ENCODE measurements around the gene JUP.

GRCh38 chr17:41741709-41742108, 44.8 kb downstream of the JUP start:
- TF ChIP-seq POLR2AphosphoS5 (IDR thresholded peaks at IDR 0.05): no peak
- TF ChIP-seq, protein P1, sequence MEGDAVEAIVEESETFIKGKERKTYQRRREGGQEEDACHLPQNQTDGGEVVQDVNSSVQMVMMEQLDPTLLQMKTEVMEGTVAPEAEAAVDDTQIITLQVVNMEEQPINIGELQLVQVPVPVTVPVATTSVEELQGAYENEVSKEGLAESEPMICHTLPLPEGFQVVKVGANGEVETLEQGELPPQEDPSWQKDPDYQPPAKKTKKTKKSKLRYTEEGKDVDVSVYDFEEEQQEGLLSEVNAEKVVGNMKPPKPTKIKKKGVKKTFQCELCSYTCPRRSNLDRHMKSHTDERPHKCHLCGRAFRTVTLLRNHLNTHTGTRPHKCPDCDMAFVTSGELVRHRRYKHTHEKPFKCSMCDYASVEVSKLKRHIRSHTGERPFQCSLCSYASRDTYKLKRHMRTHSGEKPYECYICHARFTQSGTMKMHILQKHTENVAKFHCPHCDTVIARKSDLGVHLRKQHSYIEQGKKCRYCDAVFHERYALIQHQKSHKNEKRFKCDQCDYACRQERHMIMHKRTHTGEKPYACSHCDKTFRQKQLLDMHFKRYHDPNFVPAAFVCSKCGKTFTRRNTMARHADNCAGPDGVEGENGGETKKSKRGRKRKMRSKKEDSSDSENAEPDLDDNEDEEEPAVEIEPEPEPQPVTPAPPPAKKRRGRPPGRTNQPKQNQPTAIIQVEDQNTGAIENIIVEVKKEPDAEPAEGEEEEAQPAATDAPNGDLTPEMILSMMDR (IDR thresholded peaks at IDR 0.05): no peak
- TF ChIP-seq POLR2A (IDR thresholded peaks at IDR 0.05): no peak
